A172 (cell line): Measurements from ENCODE around the gene PACS1. TPM values are rescaled to one million over a fixed set of nuclear protein-coding genes. Genes with fewer than 3 reads are reported as not detected.

Source experiments
- DNase-seq: peaks from one replicate; pipeline ENCODE4 v3.0.0-alpha.2; 2015; ENCODE audit warnings: low spot score
- total RNA-seq: library from RNA; depleted of rRNA; stranded (reverse); fragments of >200 nt; shearing (Covaris generic); gene quantifications from 2 replicates; pipeline ENCODE4 v1.2.3, GENCODE V29; 2014

PACS1 gene
- total RNA-seq, 1 experiment from 2014 or later: 18.0 TPM

- DNase-seq: no peak
Observed at GRCh38 chr11:66050581-66051231, 19.4 kb upstream of the PACS1 start.

- DNase-seq: no peak
Observed at GRCh38 chr11:66051371-66051765, 18.7 kb upstream of the PACS1 start.

DNA sequence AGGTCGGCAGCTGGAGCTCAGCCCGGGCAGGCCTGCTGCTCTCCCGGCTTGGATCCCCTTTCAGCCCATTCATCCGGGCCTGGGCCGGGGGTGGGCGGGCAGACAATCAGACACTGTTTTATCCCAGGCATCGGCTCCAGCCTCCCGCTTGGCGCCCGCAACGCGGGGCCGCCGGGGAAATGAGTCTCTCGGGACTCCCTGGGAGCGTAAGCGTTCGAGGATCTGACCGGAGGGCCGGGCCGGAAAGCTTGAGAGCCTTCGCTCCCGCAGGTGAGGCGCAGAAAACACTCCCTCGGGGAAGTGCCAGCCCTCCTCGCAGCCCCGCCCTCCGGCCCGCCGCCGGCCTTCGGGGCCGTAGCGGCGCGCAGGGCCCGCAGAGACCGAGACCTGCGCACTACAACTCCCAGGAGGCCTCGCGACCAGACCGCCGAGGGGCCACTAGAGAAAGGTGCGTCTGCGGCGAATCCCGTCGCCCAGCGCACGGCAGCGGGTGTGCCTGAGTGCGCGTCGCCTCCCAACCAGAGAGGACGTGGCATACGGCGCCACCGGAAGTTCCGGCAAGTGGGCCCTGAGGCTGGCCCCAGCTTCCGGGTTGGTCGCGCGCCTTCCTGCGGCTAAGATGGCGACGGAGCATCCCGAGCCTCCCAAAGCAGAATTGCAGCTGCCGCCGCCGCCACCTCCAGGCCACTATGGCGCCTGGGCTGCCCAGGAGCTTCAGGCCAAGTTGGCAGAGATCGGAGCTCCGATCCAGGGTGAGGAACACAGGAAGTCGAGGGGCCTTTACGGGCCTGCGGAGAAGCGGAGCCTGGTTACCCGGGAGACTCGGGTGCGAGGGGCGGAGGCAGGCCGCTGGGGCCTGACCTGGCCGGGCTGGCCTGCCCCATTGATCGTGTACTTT lies 18.1 kb upstream of the PACS1 start, which contains the start of gene SF3B2:
Gene SF3B2 (plus strand): TSS at position 599 of the 898 bp plus-strand sequence. CDS start 21 bp downstream, at position 620.
- DNase-seq: peak; percentile 94

GRCh38 chr11:66052664-66052982 lies 17.4 kb upstream of the PACS1 start:
- no peak for DNase-seq

DNA sequence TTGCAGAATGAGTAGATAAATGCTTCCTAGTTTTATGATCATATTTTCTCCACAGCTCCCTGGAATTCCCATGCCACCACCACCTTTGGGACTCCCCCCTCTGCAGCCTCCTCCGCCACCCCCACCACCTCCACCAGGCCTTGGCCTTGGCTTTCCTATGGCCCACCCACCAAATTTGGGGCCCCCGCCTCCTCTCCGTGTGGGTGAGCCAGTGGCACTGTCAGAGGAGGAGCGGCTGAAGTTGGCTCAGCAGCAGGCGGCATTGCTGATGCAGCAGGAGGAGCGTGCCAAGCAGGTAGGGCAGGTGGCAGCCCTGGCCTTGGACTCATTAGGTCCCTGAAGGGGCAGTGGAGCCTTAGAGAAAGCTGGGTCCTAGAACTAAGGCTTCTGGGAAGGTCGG lies 15.1 kb upstream of the PACS1 start:
- no peak for DNase-seq

- no peak for DNase-seq
Observed at GRCh38 chr11:66056501-66056900, 13.6 kb upstream of the PACS1 start.

GRCh38 chr11:66059966-66060680 lies 9.9 kb upstream of the PACS1 start:
- no peak for DNase-seq

GRCh38 chr11:66061268-66061667 lies 8.8 kb upstream of the PACS1 start:
- no peak for DNase-seq

DNA sequence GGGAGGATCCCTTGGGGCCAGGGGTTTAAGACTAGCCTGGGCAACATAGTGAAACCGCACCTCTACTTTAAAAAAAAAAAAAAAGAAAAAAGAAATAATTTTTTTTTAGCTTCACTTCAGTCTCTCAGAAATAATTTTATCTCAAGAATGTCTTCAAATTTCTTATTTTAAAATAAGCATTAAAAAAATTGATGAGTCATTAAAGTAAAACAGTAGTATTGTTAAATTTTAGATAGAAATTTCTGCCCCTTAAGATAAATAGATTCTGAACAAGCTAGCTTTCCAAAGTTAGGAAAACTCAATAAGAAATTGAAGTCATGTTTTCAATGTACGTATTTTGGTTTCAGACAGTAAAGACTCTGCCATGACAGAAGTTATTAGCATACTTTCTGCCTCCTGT lies 7.7 kb upstream of the PACS1 start:
- no peak for DNase-seq

DNA sequence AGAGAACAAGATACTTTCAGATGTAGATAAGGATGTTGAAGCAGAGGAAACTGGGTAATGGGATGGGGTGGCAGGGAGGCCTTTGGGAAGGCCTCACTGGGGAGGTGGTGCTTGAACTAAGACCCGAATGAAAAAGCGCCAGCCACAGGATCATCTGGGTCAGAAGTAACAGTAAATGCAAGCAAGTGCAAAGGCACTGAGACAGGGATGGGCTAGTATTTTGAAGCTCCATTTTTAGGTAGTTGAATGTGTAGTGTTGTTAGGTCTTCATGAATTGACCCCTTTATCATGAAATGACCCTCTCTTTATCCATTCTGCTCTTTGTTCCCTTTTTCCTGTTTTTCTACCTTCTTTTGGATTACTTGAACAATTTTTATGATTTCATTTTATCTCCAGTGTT lies 6.2 kb upstream of the PACS1 start:
- no peak for DNase-seq

DNA sequence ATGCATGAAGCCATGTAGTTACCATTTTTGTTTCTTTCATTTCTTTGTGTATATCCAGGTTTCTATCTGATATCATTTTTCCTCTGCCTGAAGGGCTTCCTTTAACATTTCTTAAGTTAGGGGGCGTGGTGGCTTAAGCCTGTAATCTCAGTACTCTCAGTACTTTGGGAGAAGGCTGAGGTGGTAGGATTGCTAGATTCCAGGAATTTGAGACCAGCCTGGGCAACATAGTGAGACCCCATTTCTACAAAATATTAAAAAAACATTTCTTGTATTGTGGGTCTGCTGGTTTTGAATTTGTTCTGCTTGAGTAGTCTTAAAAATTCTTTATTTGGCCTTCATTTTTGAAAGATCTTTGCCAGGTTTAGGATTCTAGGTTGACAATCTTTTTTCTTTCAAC lies 5.5 kb upstream of the PACS1 start:
- no peak for DNase-seq

DNA sequence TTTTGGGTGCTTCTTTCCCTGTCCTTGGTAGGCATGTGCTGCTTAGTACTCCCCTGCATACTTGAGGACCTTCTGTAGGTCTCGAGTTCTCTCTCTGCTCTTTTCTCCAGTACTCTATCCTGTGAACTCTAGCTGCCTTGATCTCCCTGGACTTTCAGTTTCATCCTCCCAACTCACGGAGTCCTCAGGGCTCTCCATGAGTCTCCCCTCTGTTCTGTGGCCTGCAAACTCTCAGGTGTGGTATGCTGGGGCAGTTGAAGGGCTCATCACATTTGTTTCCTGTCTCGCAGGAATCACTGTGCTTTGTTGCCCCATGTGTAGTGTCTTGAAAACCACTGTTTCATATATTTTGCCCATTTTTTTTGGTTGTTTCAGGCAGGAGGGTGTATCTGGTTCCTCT lies 3.3 kb upstream of the PACS1 start:
- no peak for DNase-seq

- DNase-seq: no peak
Observed at GRCh38 chr11:66067640-66068039, 2.4 kb upstream of the PACS1 start.

DNA sequence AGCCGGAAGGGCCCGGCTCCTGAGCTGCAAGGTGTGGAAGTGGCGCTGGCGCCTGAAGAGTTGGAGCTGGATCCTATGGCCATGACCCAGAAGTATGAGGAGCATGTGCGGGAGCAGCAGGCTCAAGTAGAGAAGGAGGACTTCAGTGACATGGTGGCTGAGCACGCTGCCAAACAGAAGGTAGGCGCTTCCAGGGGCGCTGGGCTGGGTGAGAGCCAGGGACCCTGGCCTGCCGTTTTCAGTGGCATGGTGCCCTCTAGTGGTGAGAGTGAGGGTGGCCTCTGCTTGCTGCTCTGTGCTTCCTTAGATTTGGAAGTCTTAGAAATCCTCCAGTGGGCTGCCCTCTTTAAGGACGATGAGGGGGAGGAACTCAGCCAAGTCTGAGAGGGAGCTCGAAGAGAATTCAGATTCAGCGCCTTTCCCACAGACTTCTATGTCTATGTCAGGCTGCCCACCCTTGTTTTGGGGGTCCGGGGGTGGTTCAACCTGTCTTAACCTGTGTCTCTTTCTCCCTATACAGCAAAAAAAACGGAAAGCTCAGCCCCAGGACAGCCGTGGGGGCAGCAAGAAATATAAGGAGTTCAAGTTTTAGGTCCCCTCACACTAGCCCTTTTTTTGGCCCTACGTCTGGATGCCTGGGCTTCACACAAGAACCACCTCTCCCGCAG lies 1.8 kb upstream of the PACS1 start:
- DNase-seq: peak; percentile 53

- peak; percentile 38 for DNase-seq
Observed at GRCh38 chr11:66068923-66069714, 953 bp upstream of the PACS1 start.

DNA sequence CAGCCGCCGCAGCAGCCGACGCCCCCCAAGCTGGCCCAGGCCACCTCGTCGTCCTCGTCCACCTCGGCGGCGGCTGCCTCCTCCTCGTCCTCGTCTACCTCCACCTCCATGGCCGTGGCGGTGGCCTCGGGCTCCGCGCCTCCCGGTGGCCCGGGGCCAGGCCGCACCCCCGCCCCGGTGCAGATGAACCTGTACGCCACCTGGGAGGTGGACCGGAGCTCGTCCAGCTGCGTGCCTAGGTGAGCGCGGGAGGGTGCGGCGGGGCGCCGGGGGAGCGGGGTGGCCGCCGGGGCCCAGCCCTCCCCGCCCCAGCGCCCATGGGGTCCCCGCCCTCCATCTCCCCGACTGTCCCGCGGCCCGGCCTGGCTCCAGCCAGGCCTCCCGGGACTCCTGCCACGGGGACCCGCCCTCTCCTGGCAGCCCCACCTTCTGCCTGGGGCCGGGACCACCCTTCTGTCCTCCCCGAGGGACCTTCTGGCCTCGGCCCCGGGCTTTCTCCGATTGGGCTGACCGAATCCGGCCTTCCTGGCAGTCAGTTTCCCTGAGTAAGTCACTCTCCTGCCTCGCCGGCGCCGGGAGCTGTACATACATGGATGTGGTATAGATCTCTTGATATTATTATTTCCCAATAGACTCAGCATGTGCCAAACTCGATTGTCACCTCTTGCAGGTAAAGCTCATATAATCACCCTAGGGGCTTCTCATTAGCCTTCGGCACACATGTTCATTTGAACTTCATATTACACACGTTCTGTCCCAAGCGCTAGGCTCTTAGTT lies 720 bp downstream of the PACS1 start:
- no peak for DNase-seq

GRCh38 chr11:66071381-66071801 lies 1.3 kb downstream of the PACS1 start:
- DNase-seq: no peak

- DNase-seq: no peak
Observed at GRCh38 chr11:66072081-66072480, 2.0 kb downstream of the PACS1 start.

GRCh38 chr11:66072518-66072917 lies 2.4 kb downstream of the PACS1 start:
- DNase-seq: no peak

GRCh38 chr11:66073669-66074068 lies 3.6 kb downstream of the PACS1 start:
- no peak for DNase-seq
